ENCODE results near the gene EXPH5.

Gene EXPH5

DNA sequence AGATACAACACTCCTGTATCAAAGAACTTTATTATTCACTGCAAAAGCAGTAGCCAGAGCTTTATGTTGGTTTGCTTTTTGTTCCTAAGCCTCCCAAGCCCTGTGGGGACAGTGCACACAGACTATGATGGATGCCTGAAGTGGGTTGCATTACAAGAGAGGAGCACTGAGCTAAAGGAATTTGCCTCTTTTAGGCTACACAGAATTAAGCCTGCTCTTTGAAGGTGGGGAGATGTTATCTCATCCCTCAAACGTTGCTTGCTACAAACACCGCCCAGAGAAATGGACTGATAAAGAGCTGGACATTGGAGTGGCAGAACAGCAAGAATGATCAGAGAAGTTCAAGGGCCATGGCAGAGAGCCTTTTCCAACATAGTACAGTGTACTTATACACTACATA is 92.8 kb downstream of the EXPH5 start:
- H4K20me1 ChIP-seq (ENCODE audit: insufficient read depth, low read length): no peaks in the 10 kb centered on the region

DNA sequence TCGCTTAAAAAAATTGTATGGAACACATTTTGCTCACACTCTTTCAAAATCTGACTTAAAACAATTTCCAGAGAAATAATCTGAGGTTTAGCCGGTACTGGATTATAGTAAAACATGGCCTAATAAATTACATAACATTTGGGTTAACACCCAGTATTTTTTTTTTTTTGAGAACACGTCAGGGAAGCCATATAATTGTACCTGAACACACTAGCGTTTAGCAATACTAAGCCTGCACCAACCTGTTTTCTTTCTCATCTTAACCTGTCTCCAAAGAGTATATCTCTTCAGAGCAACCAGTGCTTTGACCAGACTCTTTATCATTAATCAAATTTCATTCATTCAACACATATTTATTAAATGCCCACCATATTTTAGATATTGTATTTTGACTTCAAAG is 93.4 kb downstream of the EXPH5 start:
- Histone ChIP-seq H3K4me2 (ENCODE audit: insufficient read depth, low read length) (no peak overlapping the region), H3K9me3 (ENCODE audit: insufficient read depth, low read length, severe bottlenecking) (no peaks in the 10 kb centered on the region), H2AFZ (ENCODE audit: low read depth, low read length) (no peak overlapping the region), H3K9ac (ENCODE audit: low read depth, low read length) (no peak overlapping the region), H3K27ac (ENCODE audit: low read length) (no peak overlapping the region), H3K4me3 (ENCODE audit: low read depth in 1 of 2, low read length in 2 of 2) (no peak overlapping the region), H3K4me1 (ENCODE audit: insufficient read depth, low read length) (peaks cover 35% of the 10 kb centered on the region), H3K27me3 (ENCODE audit: insufficient read depth, low read length, poor library complexity) (no peaks in the 10 kb centered on the region), H3K79me2 (ENCODE audit: insufficient read depth, low read length) (peaks cover 41% of the 10 kb centered on the region), H4K20me1 (ENCODE audit: insufficient read depth, low read length) (no peaks in the 10 kb centered on the region), H3K36me3 (ENCODE audit: insufficient read depth, low read length) (peaks cover 5% of the 10 kb centered on the region; the same call in 1 of the 2 replicates)
- ATAC-seq (ENCODE audit: insufficient read depth, low read depth) (no peak), DNase-seq (no peak)
- TF ChIP-seq EZH2 (IDR thresholded peaks at IDR 0.05; ENCODE audit: borderline replicate concordance, low read depth, low read length, severe bottlenecking): no peak
- TF ChIP-seq, protein P1, sequence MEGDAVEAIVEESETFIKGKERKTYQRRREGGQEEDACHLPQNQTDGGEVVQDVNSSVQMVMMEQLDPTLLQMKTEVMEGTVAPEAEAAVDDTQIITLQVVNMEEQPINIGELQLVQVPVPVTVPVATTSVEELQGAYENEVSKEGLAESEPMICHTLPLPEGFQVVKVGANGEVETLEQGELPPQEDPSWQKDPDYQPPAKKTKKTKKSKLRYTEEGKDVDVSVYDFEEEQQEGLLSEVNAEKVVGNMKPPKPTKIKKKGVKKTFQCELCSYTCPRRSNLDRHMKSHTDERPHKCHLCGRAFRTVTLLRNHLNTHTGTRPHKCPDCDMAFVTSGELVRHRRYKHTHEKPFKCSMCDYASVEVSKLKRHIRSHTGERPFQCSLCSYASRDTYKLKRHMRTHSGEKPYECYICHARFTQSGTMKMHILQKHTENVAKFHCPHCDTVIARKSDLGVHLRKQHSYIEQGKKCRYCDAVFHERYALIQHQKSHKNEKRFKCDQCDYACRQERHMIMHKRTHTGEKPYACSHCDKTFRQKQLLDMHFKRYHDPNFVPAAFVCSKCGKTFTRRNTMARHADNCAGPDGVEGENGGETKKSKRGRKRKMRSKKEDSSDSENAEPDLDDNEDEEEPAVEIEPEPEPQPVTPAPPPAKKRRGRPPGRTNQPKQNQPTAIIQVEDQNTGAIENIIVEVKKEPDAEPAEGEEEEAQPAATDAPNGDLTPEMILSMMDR (IDR thresholded peaks at IDR 0.05; ENCODE audit: borderline replicate concordance, extremely low read depth, low read length, poor library complexity, severe bottlenecking): no peak

More for the DNA sequence above, 92.8 kb downstream of the EXPH5 start:
- H3K27ac ChIP-seq (ENCODE audit: low read length): no peak overlapping the region
- ATAC-seq (ENCODE audit: insufficient read depth, low read depth): no peak
- no peak overlapping the region for H3K4me3 ChIP-seq (ENCODE audit: low read depth in 1 of 2, low read length in 2 of 2)
- DNase-seq: no peak
- no peak overlapping the region for H3K4me2 ChIP-seq (ENCODE audit: insufficient read depth, low read length)
- TF ChIP-seq, protein P1 (IDR thresholded peaks at IDR 0.05; ENCODE audit: borderline replicate concordance, extremely low read depth, low read length, poor library complexity, severe bottlenecking): no peak
- no peak for TF ChIP-seq EZH2 (IDR thresholded peaks at IDR 0.05; ENCODE audit: borderline replicate concordance, low read depth, low read length, severe bottlenecking)
- peaks cover 36% of the 10 kb centered on the region for H3K79me2 ChIP-seq (ENCODE audit: insufficient read depth, low read length)
- H3K9me3 ChIP-seq (ENCODE audit: insufficient read depth, low read length, severe bottlenecking): no peaks in the 10 kb centered on the region
- H3K36me3 ChIP-seq (ENCODE audit: insufficient read depth, low read length): 0 out of 2 replicates have a peak, but pooled peaks cover 3% of the 10 kb centered on the region
- H3K27me3 ChIP-seq (ENCODE audit: insufficient read depth, low read length, poor library complexity): no peaks in the 10 kb centered on the region
- no peak overlapping the region for H3K9ac ChIP-seq (ENCODE audit: low read depth, low read length)
- peaks cover 30% of the 10 kb centered on the region for H3K4me1 ChIP-seq (ENCODE audit: insufficient read depth, low read length)
- no peak overlapping the region for H2AFZ ChIP-seq (ENCODE audit: low read depth, low read length)

DNA sequence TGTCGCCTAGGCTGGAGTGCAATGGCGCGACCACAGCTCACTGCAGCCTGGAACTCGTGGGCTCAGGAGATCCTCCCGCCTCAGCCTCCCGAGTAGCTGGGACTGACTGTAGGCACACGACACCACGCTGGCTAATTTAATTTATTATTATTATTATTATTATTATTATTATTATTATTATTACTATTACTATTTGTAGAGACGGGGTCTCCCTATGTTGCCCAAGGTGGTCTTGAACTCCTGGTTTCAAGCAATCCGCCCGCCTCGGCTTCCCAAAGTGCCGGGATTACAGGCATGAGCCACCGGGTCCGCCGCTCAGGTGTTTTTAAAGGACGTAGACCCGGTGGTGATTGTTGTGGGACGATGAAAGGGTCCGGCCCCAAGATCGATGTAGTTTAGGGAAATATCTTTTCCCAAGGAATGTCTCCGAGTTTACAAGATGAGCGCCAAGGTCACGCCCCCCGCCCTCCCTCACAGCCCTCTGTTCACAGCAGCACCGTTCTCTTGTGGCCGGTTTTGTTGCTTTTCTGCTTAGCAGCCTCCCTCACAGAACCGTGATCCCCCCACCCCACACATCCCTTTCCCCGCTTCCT is 94.7 kb downstream of the EXPH5 start:
- peak; percentile 27 for ATAC-seq (ENCODE audit: insufficient read depth, low read depth)
- peak; percentile 19 for DNase-seq
- Histone ChIP-seq H3K4me3 (ENCODE audit: low read depth in 1 of 2, low read length in 2 of 2) (peak overlapping the region; percentile 40 to 59; a peak in 3 of 4 replicates), H3K27ac (ENCODE audit: low read length) (peak overlapping the region; percentile 83), H3K9me3 (ENCODE audit: insufficient read depth, low read length, severe bottlenecking) (no peaks in the 10 kb centered on the region), H2AFZ (ENCODE audit: low read depth, low read length) (peak overlapping the region; percentile 72), H3K36me3 (ENCODE audit: insufficient read depth, low read length) (peaks cover 17% of the 10 kb centered on the region), H3K4me1 (ENCODE audit: insufficient read depth, low read length) (peaks cover 47% of the 10 kb centered on the region), H3K9ac (ENCODE audit: low read depth, low read length) (peak overlapping the region; percentile 96), H4K20me1 (ENCODE audit: insufficient read depth, low read length) (no peaks in the 10 kb centered on the region), H3K4me2 (ENCODE audit: insufficient read depth, low read length) (peak overlapping the region; percentile 71), H3K27me3 (ENCODE audit: insufficient read depth, low read length, poor library complexity) (no peaks in the 10 kb centered on the region), H3K79me2 (ENCODE audit: insufficient read depth, low read length) (peaks cover 54% of the 10 kb centered on the region)
- TF ChIP-seq EZH2 (IDR thresholded peaks at IDR 0.05; ENCODE audit: borderline replicate concordance, low read depth, low read length, severe bottlenecking): no peak
- TF ChIP-seq, protein P1 (IDR thresholded peaks at IDR 0.05; ENCODE audit: borderline replicate concordance, extremely low read depth, low read length, poor library complexity, severe bottlenecking): no peak
